ENCODE measurements around the gene RGS16. TPM values are rescaled to one million over a fixed set of nuclear protein-coding genes. Genes with fewer than 3 reads are reported as not detected.

The RGS16 gene
- total RNA-seq, 1 donor from 2014 or later = 9.7 TPM

GRCh38 chr1:182600745-182601415 is 3.3 kb downstream of the RGS16 start:
- no peak overlapping the region for H3K4me3 Mint-ChIP-seq
- no peak for DNase-seq (ENCODE audit: extremely low spot score, unreplicated experiment)
- no peak for TF ChIP-seq CTCF (conservative IDR thresholded peaks at IDR 0.05)
- H3K9me3 Mint-ChIP-seq = no peaks in the 10 kb centered on the region
- no peak overlapping the region for H3K27ac Mint-ChIP-seq
- peaks cover 28% of the 10 kb centered on the region for H3K27me3 Mint-ChIP-seq
- H3K4me1 Mint-ChIP-seq (ENCODE audit: unreplicated experiment) = peaks cover 14% of the 10 kb centered on the region
- no peaks in the 10 kb centered on the region for H3K36me3 Mint-ChIP-seq

- no peak for TF ChIP-seq CTCF (conservative IDR thresholded peaks at IDR 0.05)
- Mint-ChIP-seq H3K4me3 (no peak overlapping the region), H3K9me3 (no peaks in the 10 kb centered on the region), H3K27me3 (peaks cover 24% of the 10 kb centered on the region), H3K27ac (no peak overlapping the region), H3K36me3 (no peaks in the 10 kb centered on the region), H3K4me1 (ENCODE audit: unreplicated experiment) (peaks cover 14% of the 10 kb centered on the region)
- no peak for DNase-seq (ENCODE audit: extremely low spot score, unreplicated experiment)
These were observed 4.0 kb downstream of the RGS16 start for GRCh38 chr1:182600036-182600713.

GRCh38 chr1:182599339-182599738 is 4.8 kb downstream of the RGS16 start:
- Mint-ChIP-seq H3K9me3 (no peaks in the 10 kb centered on the region), H3K27ac (no peak overlapping the region), H3K36me3 (no peaks in the 10 kb centered on the region), H3K27me3 (peaks cover 19% of the 10 kb centered on the region), H3K4me1 (ENCODE audit: unreplicated experiment) (peaks cover 21% of the 10 kb centered on the region), H3K4me3 (no peak overlapping the region)
- DNase-seq (ENCODE audit: extremely low spot score, unreplicated experiment) = no peak
- TF ChIP-seq CTCF (conservative IDR thresholded peaks at IDR 0.05) = peak; percentile 65

- Mint-ChIP-seq H3K4me3 (no peak overlapping the region), H3K27me3 (peaks cover 12% of the 10 kb centered on the region), H3K9me3 (no peaks in the 10 kb centered on the region), H3K36me3 (no peaks in the 10 kb centered on the region), H3K4me1 (ENCODE audit: unreplicated experiment) (peaks cover 15% of the 10 kb centered on the region), H3K27ac (no peak overlapping the region)
- TF ChIP-seq CTCF (conservative IDR thresholded peaks at IDR 0.05) = no peak
- no peak for DNase-seq (ENCODE audit: extremely low spot score, unreplicated experiment)
These were observed 5.9 kb downstream of the RGS16 start for GRCh38 chr1:182598296-182598695.

GRCh38 chr1:182596934-182597333 is 7.3 kb downstream of the RGS16 start:
- H3K4me3 Mint-ChIP-seq = no peak overlapping the region
- no peaks in the 10 kb centered on the region for H3K9me3 Mint-ChIP-seq
- H3K4me1 Mint-ChIP-seq (ENCODE audit: unreplicated experiment) = peaks cover 12% of the 10 kb centered on the region
- H3K36me3 Mint-ChIP-seq = no peaks in the 10 kb centered on the region
- no peak for DNase-seq (ENCODE audit: extremely low spot score, unreplicated experiment)
- peaks cover 9% of the 10 kb centered on the region for H3K27me3 Mint-ChIP-seq
- no peak overlapping the region for H3K27ac Mint-ChIP-seq
- TF ChIP-seq CTCF (conservative IDR thresholded peaks at IDR 0.05) = no peak
